Mesendoderm (in vitro differentiated cells): ENCODE measurements around the gene NXPH4.

Experiments
- DNase-seq: peaks from one replicate; pipeline ENCODE4 v3.0.0; 2013
- H2AK5ac ChIP-seq: 2 replicates; pipeline ENCODE4 v1.6.1; 2013; ENCODE audit warnings: low read length, inconsistent platforms
- H2BK120ac ChIP-seq: 2 replicates; pipeline ENCODE4 v1.6.1; 2013; ENCODE audit warnings: low read depth, mild to moderate bottlenecking, low read length, moderate library complexity, mixed read lengths
- H2BK15ac ChIP-seq: replicated peaks from 2 replicates; pipeline ENCODE4 v1.6.1; 2013; ENCODE audit warnings: low read depth, mild to moderate bottlenecking, moderate library complexity
- H2BK5ac ChIP-seq: 2 replicates; pipeline ENCODE4 v1.6.1; 2013; ENCODE audit warnings: low read length, inconsistent platforms
- H3K18ac ChIP-seq: 2 replicates; pipeline ENCODE4 v1.6.1; 2013; ENCODE audit warnings: mild to moderate bottlenecking, low read length, mixed read lengths
- H3K23ac ChIP-seq: one replicate; pipeline ENCODE4 v1.6.1; 2013; ENCODE audit warnings: low read length
- H3K27ac ChIP-seq: 2 replicates; pipeline ENCODE4 v1.5.1; 2013; ENCODE audit warnings: low read depth, mild to moderate bottlenecking, inconsistent platforms, low read length, moderate library complexity
- H3K27me3 ChIP-seq: 2 replicates; pipeline ENCODE4 v1.6.1; 2013; ENCODE audit warnings: low read length, control low read depth, mild to moderate bottlenecking, inconsistent platforms; ENCODE audit not compliant: insufficient read depth, poor library complexity
- H3K36me3 ChIP-seq: 2 replicates; pipeline ENCODE4 v1.6.1; 2013; ENCODE audit warnings: low read length, inconsistent platforms; ENCODE audit not compliant: control insufficient read depth, insufficient read depth
- H3K4ac ChIP-seq: one replicate; pipeline ENCODE4 v1.6.1; 2013; ENCODE audit warnings: low read depth, mild to moderate bottlenecking, low read length, moderate library complexity
- H3K4me1 ChIP-seq: 2 replicates; pipeline ENCODE4 v1.6.1; 2013; ENCODE audit warnings: low read depth, low read length, inconsistent platforms; ENCODE audit not compliant: control insufficient read depth
- H3K4me2 ChIP-seq: 2 replicates; pipeline ENCODE4 v1.6.1; 2013; ENCODE audit warnings: low read length
- H3K4me3 ChIP-seq: 2 replicates; pipeline ENCODE4 v1.5.1; 2013; ENCODE audit warnings: mild to moderate bottlenecking, low read length
- H3K56ac ChIP-seq: one replicate; pipeline ENCODE4 v1.6.1; 2013; ENCODE audit warnings: low read length
- H3K79me1 ChIP-seq: 2 replicates; pipeline ENCODE4 v1.6.1; 2013; ENCODE audit warnings: low read length, inconsistent platforms
- H3K79me2 ChIP-seq: 2 replicates; pipeline ENCODE4 v1.6.1; 2013; ENCODE audit warnings: mild to moderate bottlenecking, low read length; ENCODE audit not compliant: control insufficient read depth, insufficient read depth
- H3K9ac ChIP-seq: 2 replicates; pipeline ENCODE4 v1.6.1; 2013; ENCODE audit warnings: low read length, inconsistent platforms
- H4K5ac ChIP-seq: one replicate; pipeline ENCODE4 v1.6.1; 2013; ENCODE audit warnings: low read length
- H4K8ac ChIP-seq: one replicate; pipeline ENCODE4 v1.6.1; 2013; ENCODE audit warnings: low read depth, mild to moderate bottlenecking, control low read depth, low read length, moderate library complexity
- WGBS: extraction: QIAGEN DNeasy Blood & Tissue Kit; methylation state at CpG from one replicate; pipeline ENCODE4 v1.1.7; 2013; ENCODE audit warnings: low lambda C conversion rate, missing lambda C conversion rate; ENCODE audit not compliant: insufficient coverage; ENCODE audit errors: extremely low coverage; 5-methylcytosine and 5-hydroxymethylcytosine counted together

The NXPH4 gene

GRCh38 chr12:57213763-57214397 lies 2.7 kb upstream of the NXPH4 start:
- no peak overlapping the region for H2AK5ac ChIP-seq
- no CpG with 5 or more reads among the region's 4 CpGs for WGBS

GRCh38 chr12:57214398-57214781 lies 2.2 kb upstream of the NXPH4 start:
- H3K27me3 ChIP-seq: peaks cover 33% of the 10 kb centered on the region
- no peak overlapping the region for H3K9ac ChIP-seq
- no CpG with 5 or more reads among the region's 14 CpGs for WGBS
- no peak overlapping the region for H4K5ac ChIP-seq
- H3K56ac ChIP-seq: no peak overlapping the region
- H3K18ac ChIP-seq: no peak overlapping the region
- H3K4ac ChIP-seq: no peak overlapping the region
- H3K23ac ChIP-seq: no peak overlapping the region
- no peak overlapping the region for H2BK15ac ChIP-seq
- no peak overlapping the region for H3K4me2 ChIP-seq
- H3K36me3 ChIP-seq: no peaks in the 10 kb centered on the region
- H3K4me3 ChIP-seq: no peak overlapping the region
- peak; percentile 80 for DNase-seq
- H3K79me1 ChIP-seq: no peaks in the 10 kb centered on the region
- H2BK120ac ChIP-seq: no peak overlapping the region
- no peak overlapping the region for H2AK5ac ChIP-seq
- no peak overlapping the region for H3K27ac ChIP-seq
- H2BK5ac ChIP-seq: no peak overlapping the region
- no peaks in the 10 kb centered on the region for H3K4me1 ChIP-seq
- no peak overlapping the region for H4K8ac ChIP-seq
- no peaks in the 10 kb centered on the region for H3K79me2 ChIP-seq

More at GRCh38 chr12:57213763-57214397, 2.7 kb upstream of the NXPH4 start:
- H3K79me2 ChIP-seq: no peaks in the 10 kb centered on the region
- no peak overlapping the region for H4K5ac ChIP-seq
- H3K56ac ChIP-seq: no peak overlapping the region
- H3K4me2 ChIP-seq: no peak overlapping the region
- no peak overlapping the region for H2BK15ac ChIP-seq
- H3K27me3 ChIP-seq: peaks cover 29% of the 10 kb centered on the region
- no peak overlapping the region for H3K4ac ChIP-seq
- H4K8ac ChIP-seq: no peak overlapping the region
- H3K9ac ChIP-seq: peak overlapping the region; percentile 35
- H3K27ac ChIP-seq: no peak overlapping the region
- H3K36me3 ChIP-seq: peaks cover 2% of the 10 kb centered on the region
- H2BK120ac ChIP-seq: no peak overlapping the region
- DNase-seq: no peak
- H3K79me1 ChIP-seq: no peaks in the 10 kb centered on the region
- H3K4me3 ChIP-seq: no peak overlapping the region
- no peak overlapping the region for H3K23ac ChIP-seq
- H3K4me1 ChIP-seq: no peaks in the 10 kb centered on the region
- H2BK5ac ChIP-seq: no peak overlapping the region
- no peak overlapping the region for H3K18ac ChIP-seq

GRCh38 chr12:57215065-57215464 lies 1.5 kb upstream of the NXPH4 start:
- peaks cover 40% of the 10 kb centered on the region for H3K27me3 ChIP-seq
- no peaks in the 10 kb centered on the region for H3K79me1 ChIP-seq
- H3K56ac ChIP-seq: no peak overlapping the region
- H4K8ac ChIP-seq: no peak overlapping the region
- no peak overlapping the region for H3K9ac ChIP-seq
- H3K4me1 ChIP-seq: no peaks in the 10 kb centered on the region
- no peak overlapping the region for H2BK5ac ChIP-seq
- H2BK120ac ChIP-seq: no peak overlapping the region
- no peak overlapping the region for H3K4me3 ChIP-seq
- H3K18ac ChIP-seq: no peak overlapping the region
- H3K79me2 ChIP-seq: no peaks in the 10 kb centered on the region
- no peak overlapping the region for H4K5ac ChIP-seq
- no peak overlapping the region for H3K27ac ChIP-seq
- H2AK5ac ChIP-seq: no peak overlapping the region
- no peak overlapping the region for H3K4me2 ChIP-seq
- no CpG with 5 or more reads among the region's 11 CpGs for WGBS
- no peak overlapping the region for H3K4ac ChIP-seq
- no peaks in the 10 kb centered on the region for H3K36me3 ChIP-seq
- H2BK15ac ChIP-seq: no peak overlapping the region
- H3K23ac ChIP-seq: no peak overlapping the region
- DNase-seq: no peak

- Histone ChIP-seq H3K4ac (no peak overlapping the region), H2BK5ac (no peak overlapping the region), H3K23ac (no peak overlapping the region), H3K4me2 (no peak overlapping the region), H4K8ac (no peak overlapping the region), H3K56ac (no peak overlapping the region), H4K5ac (no peak overlapping the region), H2BK120ac (no peak overlapping the region), H3K36me3 (no peaks in the 10 kb centered on the region), H3K18ac (no peak overlapping the region), H3K27ac (no peak overlapping the region), H2BK15ac (no peak overlapping the region), H3K27me3 (peaks cover 43% of the 10 kb centered on the region), H3K79me1 (no peaks in the 10 kb centered on the region), H3K4me1 (no peaks in the 10 kb centered on the region), H3K79me2 (no peaks in the 10 kb centered on the region), H3K9ac (no peak overlapping the region), H2AK5ac (no peak overlapping the region), H3K4me3 (no peak overlapping the region)
- no CpG with 5 or more reads among the region's 7 CpGs for WGBS
- DNase-seq: peak; percentile 38
Observed at GRCh38 chr12:57215668-57216013, 953 bp upstream of the NXPH4 start.

- no peak overlapping the region for H3K4ac ChIP-seq
- H4K8ac ChIP-seq: no peak overlapping the region
- peak overlapping the region; percentile 54 for H3K56ac ChIP-seq
- H3K4me3 ChIP-seq: no peak overlapping the region
- no peak overlapping the region for H2BK15ac ChIP-seq
- no peak for DNase-seq
- WGBS: no CpG with 5 or more reads among the region's 63 CpGs
- H2AK5ac ChIP-seq: no peak overlapping the region
- H3K9ac ChIP-seq: peak overlapping the region; percentile 30
- H3K79me2 ChIP-seq: no peaks in the 10 kb centered on the region
- H3K4me2 ChIP-seq: peak overlapping the region; percentile 33
- H4K5ac ChIP-seq: no peak overlapping the region
- no peaks in the 10 kb centered on the region for H3K4me1 ChIP-seq
- peaks cover 58% of the 10 kb centered on the region for H3K27me3 ChIP-seq
- H2BK120ac ChIP-seq: no peak overlapping the region
- H3K23ac ChIP-seq: no peak overlapping the region
- no peak overlapping the region for H3K27ac ChIP-seq
- no peaks in the 10 kb centered on the region for H3K36me3 ChIP-seq
- H2BK5ac ChIP-seq: no peak overlapping the region
- no peaks in the 10 kb centered on the region for H3K79me1 ChIP-seq
- H3K18ac ChIP-seq: no peak overlapping the region
Observed at GRCh38 chr12:57216921-57217879, 606 bp downstream of the NXPH4 start.
